ENCODE measurements around the gene MZF1.

GRCh38 chr19:58522709-58523108 is 50.4 kb downstream of the MZF1 start:
- TF ChIP-seq, protein P1, sequence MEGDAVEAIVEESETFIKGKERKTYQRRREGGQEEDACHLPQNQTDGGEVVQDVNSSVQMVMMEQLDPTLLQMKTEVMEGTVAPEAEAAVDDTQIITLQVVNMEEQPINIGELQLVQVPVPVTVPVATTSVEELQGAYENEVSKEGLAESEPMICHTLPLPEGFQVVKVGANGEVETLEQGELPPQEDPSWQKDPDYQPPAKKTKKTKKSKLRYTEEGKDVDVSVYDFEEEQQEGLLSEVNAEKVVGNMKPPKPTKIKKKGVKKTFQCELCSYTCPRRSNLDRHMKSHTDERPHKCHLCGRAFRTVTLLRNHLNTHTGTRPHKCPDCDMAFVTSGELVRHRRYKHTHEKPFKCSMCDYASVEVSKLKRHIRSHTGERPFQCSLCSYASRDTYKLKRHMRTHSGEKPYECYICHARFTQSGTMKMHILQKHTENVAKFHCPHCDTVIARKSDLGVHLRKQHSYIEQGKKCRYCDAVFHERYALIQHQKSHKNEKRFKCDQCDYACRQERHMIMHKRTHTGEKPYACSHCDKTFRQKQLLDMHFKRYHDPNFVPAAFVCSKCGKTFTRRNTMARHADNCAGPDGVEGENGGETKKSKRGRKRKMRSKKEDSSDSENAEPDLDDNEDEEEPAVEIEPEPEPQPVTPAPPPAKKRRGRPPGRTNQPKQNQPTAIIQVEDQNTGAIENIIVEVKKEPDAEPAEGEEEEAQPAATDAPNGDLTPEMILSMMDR (optimal IDR thresholded peaks at IDR 0.05 in 1 of 3, IDR thresholded peaks at IDR 0.05 in 1 of 3, conservative IDR thresholded peaks at IDR 0.05 in 1 of 3; ENCODE audit: extremely low read depth in 1 of 3, insufficient read depth in 2 of 3, low read length in 3 of 3) = no peak
- no peak for TF ChIP-seq EZH2 (IDR thresholded peaks at IDR 0.05; ENCODE audit: low read length)

Measured in keratinocyte (primary cell).